ENCODE results near the gene SORCS1. TPM values are rescaled to one million over a fixed set of nuclear protein-coding genes. Genes with fewer than 3 reads are reported as not detected.

SORCS1 gene
- total and polyA plus RNA-seq, 2 of the 8 experiments (the other 6 are each of a cell fraction or from before 2014, with no cell fraction given) = 4.1 to 4.6 TPM

DNA sequence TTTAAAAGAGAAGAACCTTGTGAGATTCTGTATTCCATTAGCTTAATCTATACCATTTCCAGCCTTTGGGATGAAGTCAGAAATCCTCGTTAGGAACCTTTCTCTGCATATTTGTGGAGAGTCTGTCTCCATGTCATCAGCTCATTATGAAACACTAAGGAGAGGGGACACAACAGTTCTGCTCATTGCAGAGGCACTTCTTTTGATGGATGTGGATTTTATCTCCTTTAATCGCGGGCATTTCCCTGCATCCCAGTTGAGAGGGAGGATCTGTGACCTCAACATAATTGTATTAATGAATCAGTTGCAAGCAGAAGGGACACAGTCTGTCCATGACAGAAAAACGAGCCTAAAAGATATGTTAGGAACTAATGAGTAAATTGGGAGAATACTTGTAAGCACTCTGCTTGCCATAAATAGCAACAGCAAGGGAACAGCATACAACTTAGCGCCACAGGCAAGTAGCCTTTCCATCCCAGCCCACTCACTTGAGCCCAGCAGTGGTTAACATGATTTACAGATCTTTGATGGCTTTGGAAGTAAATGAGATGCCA, 37.9 kb downstream of the SORCS1 start:
- no peak overlapping the region for H3K14ac ChIP-seq (ENCODE audit: insufficient read length)
- no peak overlapping the region for H3K4ac ChIP-seq (replicated peaks; ENCODE audit: insufficient read length, low read depth, low read length)
- H4K91ac ChIP-seq (replicated peaks; ENCODE audit: insufficient read length, low read length) = no peak overlapping the region
- no peaks in the 10 kb centered on the region for H3K27me3 ChIP-seq (replicated peaks in 1 of 4; ENCODE audit: control insufficient read depth in 3 of 4, extremely low read depth in 1 of 4, insufficient read depth in 3 of 4, low read length in 3 of 4)
- no peak overlapping the region for H2BK5ac ChIP-seq (ENCODE audit: low read depth, low read length)
- no peak for TF ChIP-seq NRF1 (IDR thresholded peaks at IDR 0.05; ENCODE audit: low read depth, low read length)
- no peak for TF ChIP-seq MAFK (IDR thresholded peaks at IDR 0.05; ENCODE audit: low read depth, low read length)
- no peak for TF ChIP-seq POLR2A (IDR thresholded peaks at IDR 0.05; ENCODE audit: control extremely low read depth in 1 of 2, low read depth in 2 of 2, low read length in 2 of 2)
- no peak for TF ChIP-seq CHD2 (IDR thresholded peaks at IDR 0.05; ENCODE audit: low read length)
- TF ChIP-seq EGR1 (IDR thresholded peaks at IDR 0.05; ENCODE audit: borderline replicate concordance, low read depth, low read length) = no peak
- no peak for TF ChIP-seq EP300 (IDR thresholded peaks at IDR 0.05; ENCODE audit: borderline replicate concordance in 1 of 2, low read depth in 2 of 2, low read length in 2 of 2)
- no peak for TF ChIP-seq POLR2AphosphoS5 (IDR thresholded peaks at IDR 0.05; ENCODE audit: low read depth, low read length)
- no peak for TF ChIP-seq ASH2L (IDR thresholded peaks at IDR 0.05; ENCODE audit: low read length)
- no peak for TF ChIP-seq CBX8 (IDR thresholded peaks at IDR 0.05; ENCODE audit: borderline replicate concordance, low read depth, low read length)
- no peak for TF ChIP-seq CHD1 (IDR thresholded peaks at IDR 0.05; ENCODE audit: low read depth, low read length)
- H4K20me1 ChIP-seq (replicated peaks in 1 of 2; ENCODE audit: control insufficient read depth in 1 of 2, insufficient read depth in 2 of 2, low read length in 2 of 2) = no peaks in the 10 kb centered on the region
- no peak for DNase-seq (ENCODE audit: low read depth in 1 of 2, low spot score in 2 of 2)
- H2BK15ac ChIP-seq (ENCODE audit: low read length) = no peak overlapping the region
- H3K4me1 ChIP-seq (replicated peaks in 1 of 4; ENCODE audit: control insufficient read depth in 3 of 4, insufficient read depth in 4 of 4, low read length in 3 of 4) = no peaks in the 10 kb centered on the region; a peak in 1 of 7 replicates
- ChIA-PET CTCF (ENCODE audit: partially characterized antibody) (interaction anchor here (0.9 to 1.1 kb wide), 3 partner anchors 47 to 262 kb away, joined by 3 read pairs; no protein-coding TSS in a partner anchor), POLR2A (ENCODE audit: partially characterized antibody) (no interaction called here)
- H2AK5ac ChIP-seq (ENCODE audit: low read depth, low read length) = no peak overlapping the region
- H3K27ac ChIP-seq (ENCODE audit: low read depth, low read length) = no peak overlapping the region
- no peak overlapping the region for H3K4me2 ChIP-seq (ENCODE audit: insufficient read depth in 1 of 2, low read depth in 2 of 2, low read length in 2 of 2)
- H3K23me2 ChIP-seq (ENCODE audit: low read depth, low read length) = no peaks in the 10 kb centered on the region
- H3K79me1 ChIP-seq (ENCODE audit: low read depth, low read length) = no peaks in the 10 kb centered on the region
- H4K5ac ChIP-seq (ENCODE audit: insufficient read length, low read depth, low read length) = no peak overlapping the region
- no peak overlapping the region for H2BK20ac ChIP-seq (ENCODE audit: low read length)
- H3K9ac ChIP-seq (replicated peaks in 1 of 4; ENCODE audit: extremely low read depth in 1 of 4, low read depth in 3 of 4, low read length in 3 of 4) = no peak overlapping the region
- H2AFZ ChIP-seq (ENCODE audit: low read length) = no peak overlapping the region
- H3K36me3 ChIP-seq (ENCODE audit: control insufficient read depth in 2 of 4, insufficient read depth in 4 of 4, low read length in 3 of 4) = no peaks in the 10 kb centered on the region
- no peak overlapping the region for H2BK12ac ChIP-seq (ENCODE audit: low read depth, low read length)
- no peaks in the 10 kb centered on the region for H3K9me3 ChIP-seq (ENCODE audit: insufficient read depth in 2 of 2, low read depth in 1 of 2, low read length in 1 of 2)
- WGBS, 2 experiments (ENCODE audit: extremely low coverage in 1 of 2, insufficient coverage in 1 of 2, insufficient read length in 1 of 2, insufficient replicate concordance in 2 of 2, low coverage in 1 of 2, low lambda C conversion rate in 2 of 2, missing lambda C conversion rate in 1 of 2) = 97% methylated on average over 5 of the region's 5 CpGs; no CpG with 5 or more reads in 1 of the 2 experiments
- no peak overlapping the region for H3K56ac ChIP-seq (replicated peaks; ENCODE audit: insufficient read length, low read depth, low read length)
- H4K8ac ChIP-seq (ENCODE audit: extremely low read depth, insufficient read depth, low read length) = no peak overlapping the region
- H3K18ac ChIP-seq (ENCODE audit: extremely low read depth, low read length) = no peak overlapping the region
- H3K23ac ChIP-seq (ENCODE audit: insufficient read length) = no peak overlapping the region
- FAIRE-seq = no peak
- H3K79me2 ChIP-seq (ENCODE audit: control insufficient read depth in 1 of 2, insufficient read depth in 2 of 2, low read length in 2 of 2) = no peaks in the 10 kb centered on the region
- H2BK120ac ChIP-seq (replicated peaks; ENCODE audit: low read depth, low read length) = no peak overlapping the region
- no peak overlapping the region for H3K4me3 ChIP-seq (ENCODE audit: extremely low read depth in 1 of 4, insufficient read depth in 2 of 4, low read depth in 3 of 4, low read length in 4 of 4)
